K562 (cell line): Measurements from ENCODE around the gene MSX1. TPM values are rescaled to one million over a fixed set of nuclear protein-coding genes. Genes with fewer than 3 reads are reported as not detected.

Experiments used
- ATAC-seq: fragments of 200-7000 bp; cut with Tn5 transposase; 3 replicates; pipeline ENCODE4 v1.9.1; 2020; ENCODE audit warnings: moderate library complexity
- BruUV-seq: library from RNA; stranded (reverse); fragments of 400-500 nt; replicated peaks from 2 replicates; lab custom pipeline; 2021; lab: Mats Ljungman, UMichigan
- CTCF ChIA-PET: fragments of 300-600 bp; formaldehyde crosslinking; extraction: SDS; loops from one replicate; lab custom pipeline; 2021; ENCODE audit warnings: low intra/inter-chr PET ratio; lab: Yijun Ruan, JAX
- POLR2A ChIA-PET: fragments of 300-600, 350-650 bp; sonication (Branson Sonifier 250); formaldehyde crosslinking; extraction: SDS; loops from one replicate; lab custom pipeline; 2021; ENCODE audit warnings: antibody characterized with exemption, inconsistent platforms; lab: Yijun Ruan, JAX
- DNase-seq, 4 experiments: peaks; one replicate each; pipeline versions ENCODE4 v3.0.0 to v3.0.0-alpha.2; 2011 to 2018; ENCODE audit warnings: low spot score in 3 of 4, mixed read lengths in 3 of 4; ENCODE audit errors: extremely low read depth in 1 of 4
- FAIRE-seq: peaks from 2 replicates; lab custom pipeline; 2011; peaks lifted over from hg19 to GRCh38; lab: Jason Lieb, UNC
- H2AFZ ChIP-seq: 2 replicates; pipeline ENCODE4 v1.6.0; 2011; ENCODE audit warnings: low read depth, low read length, control low read depth, inconsistent platforms
- H3K27ac ChIP-seq: fragments of 200-600 bp; 3 replicates; pipeline ENCODE4 v1.8.0; 2011; ENCODE audit warnings: low read depth, mild to moderate bottlenecking, control low read depth, inconsistent platforms, low read length, moderate library complexity, mixed read lengths; ENCODE audit errors: extremely low read depth
- H3K27me3 ChIP-seq, 2 experiments: fragments of 300-600 bp in 1 of 2; 2 replicates in 1 of 2; 3 replicates in 1 of 2; pipeline versions ENCODE4 v1.6.0 to v1.8.0; 2011; ENCODE audit warnings: inconsistent platforms in 2 of 2, low read length in 2 of 2, mild to moderate bottlenecking in 1 of 2, mixed read lengths in 1 of 2, moderate library complexity in 1 of 2; ENCODE audit not compliant: control insufficient read depth in 2 of 2, insufficient read depth in 2 of 2
- H3K36me3 ChIP-seq: fragments of 300-600 bp; 3 replicates; pipeline ENCODE4 v1.8.0; 2011; ENCODE audit warnings: mild to moderate bottlenecking, low read length, inconsistent platforms; ENCODE audit not compliant: control insufficient read depth, insufficient read depth
- H3K4me1 ChIP-seq, 2 experiments: fragments of 200-600 bp in 1 of 2; replicated peaks in 1 of 2; 2 replicates in 1 of 2; 3 replicates in 1 of 2; pipeline versions ENCODE4 v1.5.1 to v1.8.0; 2011; ENCODE audit warnings: inconsistent platforms in 2 of 2, low read length in 2 of 2, mild to moderate bottlenecking in 1 of 2, mixed read lengths in 1 of 2, moderate library complexity in 1 of 2; ENCODE audit not compliant: control insufficient read depth in 2 of 2, insufficient read depth in 2 of 2
- H3K4me2 ChIP-seq: 2 replicates; pipeline ENCODE4 v1.6.1; 2011; ENCODE audit warnings: low read length, control low read depth, inconsistent platforms, mixed read lengths; ENCODE audit not compliant: insufficient read depth
- H3K4me3 ChIP-seq: fragments of 200-600 bp; sonication (generic), shearing (Covaris generic); 2 replicates; pipeline ENCODE4 v1.5.1; 2016; ENCODE audit warnings: control low read depth, inconsistent platforms
- H3K79me2 ChIP-seq: fragments of 200-600 bp; 3 replicates; pipeline ENCODE4 v1.8.0; 2011; ENCODE audit warnings: low read length, inconsistent platforms; ENCODE audit not compliant: control insufficient read depth, insufficient read depth
- H3K9ac ChIP-seq, 2 experiments: 2 replicates each; pipeline versions ENCODE4 v1.6.0 to v1.6.1; 2011; ENCODE audit warnings: low read depth in 2 of 2, low read length in 2 of 2, control low read depth in 1 of 2, inconsistent platforms in 1 of 2, mild to moderate bottlenecking in 1 of 2, mixed read lengths in 1 of 2; ENCODE audit not compliant: insufficient read depth in 1 of 2
- H3K9me1 ChIP-seq: one replicate; pipeline ENCODE4 v1.6.0; 2011; ENCODE audit warnings: inconsistent platforms, mild to moderate bottlenecking, low read length, moderate library complexity; ENCODE audit not compliant: control insufficient read depth, insufficient read depth
- H3K9me3 ChIP-seq: replicated peaks from 2 replicates; pipeline ENCODE4 v1.5.1; 2011; ENCODE audit warnings: low read depth, low read length, inconsistent platforms; ENCODE audit not compliant: control insufficient read depth, insufficient read depth
- H4K20me1 ChIP-seq: replicated peaks from 2 replicates; pipeline ENCODE4 v1.6.1; 2011; ENCODE audit warnings: low read length, inconsistent platforms, mixed read lengths; ENCODE audit not compliant: control insufficient read depth, insufficient read depth
- CEBPG ChIP-seq, 3 experiments: fragments of 200-800 bp in 1 of 3; sonication (Bioruptor generic) in 1 of 3; sonication (generic) in 1 of 3; formaldehyde crosslinking in 1 of 3; IDR thresholded peaks in 2 of 3; conservative IDR thresholded peaks in 1 of 3; 2 replicates each; pipeline versions ENCODE4 v1.6.1 to v1.8.0; 2016 to 2022; ENCODE audit warnings: missing compliant biosample characterization in 2 of 3, missing genetic modification characterization in 2 of 3, mild to moderate bottlenecking in 1 of 3, missing genetic modification reagents in 1 of 3
- E2F8 ChIP-seq: fragments of 450-650 bp; IDR thresholded peaks from 2 replicates; pipeline ENCODE4 v1.7.1; 2018; ENCODE audit warnings: mild to moderate bottlenecking, low read depth; ENCODE audit not compliant: partially characterized antibody
- GATAD2A ChIP-seq: fragments of 450-650 bp; IDR thresholded peaks from 2 replicates; pipeline ENCODE4 v1.6.1; 2017
- HDAC2 ChIP-seq: fragments of 450-650 bp; IDR thresholded peaks from 2 replicates; pipeline ENCODE4 v1.6.1; 2016; ENCODE audit warnings: mild to moderate bottlenecking
- KAT2B ChIP-seq: IDR thresholded peaks from one replicate; pipeline ENCODE4 v1.6.1; 2012; ENCODE audit warnings: low read depth, mild to moderate bottlenecking, control low read depth, inconsistent platforms, low read length, moderate library complexity
- MAX ChIP-seq: sonication (generic); formaldehyde crosslinking; IDR thresholded peaks from 2 replicates; pipeline ENCODE4 v1.9.0; 2022; ENCODE audit warnings: mild to moderate bottlenecking, missing genetic modification reagents
- MIER1 ChIP-seq: fragments of 450-650 bp; IDR thresholded peaks from 2 replicates; pipeline ENCODE4 v1.6.1; 2016; ENCODE audit warnings: antibody characterized with exemption, mild to moderate bottlenecking, low read depth
- TRIM24 ChIP-seq, 2 experiments: fragments of 450-650 bp; IDR thresholded peaks; 2 replicates each; pipeline ENCODE4 v1.6.1; 2016
- YY1 ChIP-seq, 3 experiments: IDR thresholded peaks; 2 replicates each; pipeline ENCODE4 v1.6.1; 2011; ENCODE audit warnings: low read length in 2 of 3, mild to moderate bottlenecking in 2 of 3, moderate library complexity in 2 of 3, borderline replicate concordance in 1 of 3, control low read depth in 1 of 3, low read depth in 1 of 3; ENCODE audit not compliant: insufficient read depth in 3 of 3, insufficient replicate concordance in 2 of 3, control insufficient read depth in 1 of 3, insufficient read length in 1 of 3; ENCODE audit errors: extremely low read depth in 1 of 3
- WGBS: fragments of 100-300 bp; shearing (Covaris generic); methylation state at CpG from one replicate; pipeline ENCODE4 v1.1.6; 2016; ENCODE audit warnings: low coverage, mixed read lengths; ENCODE audit not compliant: insufficient coverage; ENCODE audit errors: missing lambda C conversion rate; 5-methylcytosine and 5-hydroxymethylcytosine counted together
- in situ Hi-C: fragments of 300-500 bp; cut with MboI; formaldehyde crosslinking; loops from 4 replicates; pipeline ENCODE4 v1.15.0; 2018; ENCODE audit warnings: inconsistent platforms, mixed read lengths
- intact Hi-C: fragments of 100-400 bp; cut with micrococcal nuclease; formaldehyde crosslinking; loops from 2 replicates; pipeline ENCODE4 v1.14.2; 2022
- polyA plus RNA-seq, 8 experiments: library from polyadenylated mRNA; depleted of rRNA in 4 of 8; stranded (reverse) in 5 of 8; unstranded in 3 of 8; fragments of >200 nt; fragmentation: Nextera tagmentation in 2 of 8; fragmentation: Illumina TruSeq in 1 of 8; extraction: Ambion mirVana in 2 of 8; extraction: Trizol in 1 of 8; gene quantifications; 2 replicates each; pipeline versions ENCODE4 v1.2.1 to v1.2.3, GENCODE V29; 2011 to 2014; ENCODE audit warnings: inconsistent platforms in 1 of 8, missing spikeins in 1 of 8
- total RNA-seq, 7 experiments: library from RNA; depleted of rRNA in 6 of 7; stranded (reverse); fragments of >200 nt in 6 of 7; fragmentation: Illumina TruSeq in 2 of 7; extraction: Trizol in 2 of 7; gene quantifications; 2 replicates each; pipeline versions ENCODE4 v1.2.1 to v1.2.3, GENCODE V29; 2011 to 2021; ENCODE audit warnings: low replicate concordance in 1 of 7
- TF ChIP-seq, protein P1 (sequence below), 2 experiments: fragments of 450-650 bp in 1 of 2; sonication (generic) in 1 of 2; formaldehyde crosslinking in 1 of 2; IDR thresholded peaks in 1 of 2; conservative IDR thresholded peaks in 1 of 2; 2 replicates each; pipeline versions ENCODE4 v1.6.1 to v1.8.1; 2016 to 2023; ENCODE audit warnings: mild to moderate bottlenecking in 2 of 2, moderate library complexity in 2 of 2, inconsistent platforms in 1 of 2, missing genetic modification reagents in 1 of 2
- TF ChIP-seq, protein P2 (sequence below): fragments of 150-350 bp; IDR thresholded peaks from 2 replicates; pipeline ENCODE4 v1.6.1; 2014; ENCODE audit warnings: low read depth, mild to moderate bottlenecking, low read length, borderline replicate concordance

Gene MSX1
- total and polyA plus RNA-seq, 9 of the 15 experiments (the other 6 are each of a cell fraction or from before 2014, with no cell fraction given): 1.3 to 6.3 (median 2.3) TPM

DNA sequence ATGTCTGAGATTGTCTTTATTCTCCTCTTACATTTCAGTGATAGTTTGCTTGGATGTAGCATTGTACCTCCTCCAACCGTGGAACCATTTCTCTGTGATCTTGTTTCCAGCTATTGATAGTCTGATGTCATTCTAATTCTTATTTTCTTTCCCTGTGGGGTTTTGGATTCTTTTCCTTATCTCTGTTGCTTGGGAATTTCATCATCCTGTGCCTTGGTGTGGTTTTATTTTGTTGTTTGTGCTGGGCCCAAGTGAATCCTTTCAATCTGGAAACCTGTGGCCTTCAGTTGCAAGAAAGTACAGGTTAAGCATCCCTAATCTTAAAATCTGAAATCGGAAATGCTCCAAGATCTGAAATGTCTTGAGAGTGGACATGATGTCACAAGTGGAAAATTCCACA is 22.0 kb downstream of the MSX1 start:
- H3K9ac ChIP-seq: no peak overlapping the region
- in situ Hi-C loops: loop anchor here (10.0 kb wide), 1 partner anchor 387 kb away; no protein-coding TSS in a partner anchor
- H2AFZ ChIP-seq: no peak overlapping the region
- no peaks in the 10 kb centered on the region for H3K36me3 ChIP-seq
- H3K4me2 ChIP-seq: no peak overlapping the region
- no TSS peak for BruUV-seq
- TF ChIP-seq MAX (no peak), YY1 (IDR thresholded peaks at IDR 0.05; ENCODE audit: borderline replicate concordance in 1 of 3, control insufficient read depth in 1 of 3, extremely low read depth in 1 of 3, insufficient read depth in 3 of 3, insufficient read length in 1 of 3, insufficient replicate concordance in 2 of 3, low read depth in 1 of 3, low read length in 2 of 3) (no peak), GATAD2A (no peak), CEBPG (CRISPR knock-in tag; IDR thresholded peaks at IDR 0.05) (no peak), CEBPG (tag; conservative IDR thresholded peaks at IDR 0.05 in 1 of 2, IDR thresholded peaks at IDR 0.05 in 1 of 2) (peak in 1 of 2 experiments; percentile 85; a peak in 2 of 4 replicates), TRIM24 (IDR thresholded peaks at IDR 0.05) (peak in 1 of 2 experiments; percentile 32; a peak in 1 of 4 replicates), HDAC2 (no peak), MIER1 (no peak), KAT2B (no peak), E2F8 (no peak)
- TF ChIP-seq, protein P1, sequence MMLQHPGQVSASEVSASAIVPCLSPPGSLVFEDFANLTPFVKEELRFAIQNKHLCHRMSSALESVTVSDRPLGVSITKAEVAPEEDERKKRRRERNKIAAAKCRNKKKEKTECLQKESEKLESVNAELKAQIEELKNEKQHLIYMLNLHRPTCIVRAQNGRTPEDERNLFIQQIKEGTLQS (IDR thresholded peaks at IDR 0.05): peak; percentile 47; the same call in 1 of the 2 replicates
- TF ChIP-seq, protein P1 (CRISPR knock-in tag; conservative IDR thresholded peaks at IDR 0.05): no peak
- TF ChIP-seq, protein P2, sequence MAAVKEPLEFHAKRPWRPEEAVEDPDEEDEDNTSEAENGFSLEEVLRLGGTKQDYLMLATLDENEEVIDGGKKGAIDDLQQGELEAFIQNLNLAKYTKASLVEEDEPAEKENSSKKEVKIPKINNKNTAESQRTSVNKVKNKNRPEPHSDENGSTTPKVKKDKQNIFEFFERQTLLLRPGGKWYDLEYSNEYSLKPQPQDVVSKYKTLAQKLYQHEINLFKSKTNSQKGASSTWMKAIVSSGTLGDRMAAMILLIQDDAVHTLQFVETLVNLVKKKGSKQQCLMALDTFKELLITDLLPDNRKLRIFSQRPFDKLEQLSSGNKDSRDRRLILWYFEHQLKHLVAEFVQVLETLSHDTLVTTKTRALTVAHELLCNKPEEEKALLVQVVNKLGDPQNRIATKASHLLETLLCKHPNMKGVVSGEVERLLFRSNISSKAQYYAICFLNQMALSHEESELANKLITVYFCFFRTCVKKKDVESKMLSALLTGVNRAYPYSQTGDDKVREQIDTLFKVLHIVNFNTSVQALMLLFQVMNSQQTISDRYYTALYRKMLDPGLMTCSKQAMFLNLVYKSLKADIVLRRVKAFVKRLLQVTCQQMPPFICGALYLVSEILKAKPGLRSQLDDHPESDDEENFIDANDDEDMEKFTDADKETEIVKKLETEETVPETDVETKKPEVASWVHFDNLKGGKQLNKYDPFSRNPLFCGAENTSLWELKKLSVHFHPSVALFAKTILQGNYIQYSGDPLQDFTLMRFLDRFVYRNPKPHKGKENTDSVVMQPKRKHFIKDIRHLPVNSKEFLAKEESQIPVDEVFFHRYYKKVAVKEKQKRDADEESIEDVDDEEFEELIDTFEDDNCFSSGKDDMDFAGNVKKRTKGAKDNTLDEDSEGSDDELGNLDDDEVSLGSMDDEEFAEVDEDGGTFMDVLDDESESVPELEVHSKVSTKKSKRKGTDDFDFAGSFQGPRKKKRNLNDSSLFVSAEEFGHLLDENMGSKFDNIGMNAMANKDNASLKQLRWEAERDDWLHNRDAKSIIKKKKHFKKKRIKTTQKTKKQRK: no peak
- TF ChIP-seq, all 486 proteins: peak for 3
- ATAC-seq (no peak), DNase-seq (no peak), FAIRE-seq (no peak)
- Histone ChIP-seq H3K27me3 (peaks cover 6 to 24% of the 10 kb centered on the region in 2 experiments; a peak in 4 of 5 replicates), H3K27ac (no peak overlapping the region), H3K9me1 (no peaks in the 10 kb centered on the region), H3K4me1 (no peaks in the 10 kb centered on the region), H3K79me2 (no peaks in the 10 kb centered on the region), H4K20me1 (peaks cover 8% of the 10 kb centered on the region; the same call in 1 of the 2 replicates), H3K9me3 (no peaks in the 10 kb centered on the region), H3K4me3 (no peak overlapping the region)
- intact Hi-C loops: loop anchor here (2.0 kb wide), 1 partner anchor 393 kb away; no protein-coding TSS in a partner anchor
- WGBS: 0% methylated on average over 2 of the region's 2 CpGs
- POLR2A ChIA-PET: no interaction called here
- CTCF ChIA-PET: no interaction called here
